ENCODE data around the gene EXOC4.
"Not testable (repeated sequence)": the region's sequence is repeated elsewhere in the genome, so short reads cannot be mapped to it uniquely, and the experiment has no call there.

Gene EXOC4

GRCh38 chr7:133275446-133276095 is 22.7 kb downstream of the EXOC4 start:
- DNase-seq = no peak

- DNase-seq = not testable (repeated sequence)
Observed at GRCh38 chr7:133278975-133279374, 26.1 kb downstream of the EXOC4 start.

DNA sequence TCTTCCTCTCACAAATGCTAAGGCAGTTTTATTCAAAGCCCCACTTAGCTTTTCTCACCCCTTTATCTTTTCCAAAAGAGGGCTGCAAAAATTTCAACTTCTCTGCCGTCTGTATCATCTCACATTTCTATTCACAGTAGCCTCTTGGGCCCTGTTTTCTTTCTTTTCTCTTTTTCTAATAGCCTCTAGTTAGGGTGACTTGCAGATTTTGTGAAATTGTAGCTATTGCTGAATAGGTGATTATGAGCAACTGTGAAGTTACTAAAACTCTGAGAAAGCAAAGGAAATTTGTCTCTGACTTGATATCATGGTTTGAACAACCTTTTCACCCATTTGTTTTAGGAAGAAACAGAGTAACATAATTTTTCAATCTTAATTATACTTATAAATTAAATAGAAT is 29.2 kb downstream of the EXOC4 start:
- DNase-seq = no peak

DNA sequence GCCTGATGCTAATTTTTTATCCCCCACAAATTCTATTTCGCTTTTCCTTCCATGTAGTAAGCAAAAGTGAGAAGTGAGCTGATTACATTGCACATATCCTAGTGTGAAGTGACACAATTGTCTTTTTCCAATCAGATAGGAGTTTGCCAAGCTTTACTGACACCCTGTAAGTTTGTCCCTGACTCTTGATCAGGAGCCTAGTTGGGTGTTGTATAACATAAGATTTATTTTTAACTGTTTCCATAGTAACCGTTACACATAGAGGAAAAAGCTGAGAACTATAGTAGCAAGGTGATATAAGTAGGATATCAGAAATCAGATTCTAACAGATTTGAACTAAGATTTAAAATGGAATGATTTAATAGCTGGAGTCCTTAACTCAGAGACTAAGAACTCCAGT is 31.2 kb downstream of the EXOC4 start:
- no peak for DNase-seq

GRCh38 chr7:133288970-133289369 is 36.1 kb downstream of the EXOC4 start:
- DNase-seq = no peak

DNA sequence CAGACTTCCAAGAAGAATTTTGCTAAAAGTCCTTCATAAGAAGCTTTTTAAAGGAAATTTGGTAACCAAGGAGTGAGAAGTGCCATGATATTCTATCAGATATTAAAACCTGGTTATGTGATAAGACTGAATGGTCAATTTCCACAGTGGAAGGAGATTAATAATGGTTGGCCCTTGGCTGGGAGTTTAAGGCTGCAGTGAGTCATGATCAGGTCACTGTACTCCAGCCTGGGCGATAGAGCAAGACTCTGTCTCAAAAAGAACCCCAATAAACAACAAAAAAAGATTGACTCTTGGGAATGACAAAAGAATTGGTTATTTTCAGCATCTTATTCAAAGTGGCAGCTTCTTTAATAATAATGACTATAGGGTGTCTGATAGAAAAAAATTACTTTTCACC is 37.2 kb downstream of the EXOC4 start:
- DNase-seq = no peak

- no peak for DNase-seq
Observed at GRCh38 chr7:133290676-133291333, 37.9 kb downstream of the EXOC4 start.

- no peak for DNase-seq
Observed at GRCh38 chr7:133292631-133293030, 39.8 kb downstream of the EXOC4 start.

- DNase-seq = no peak
Observed at GRCh38 chr7:133293384-133294160, 40.7 kb downstream of the EXOC4 start.

DNA sequence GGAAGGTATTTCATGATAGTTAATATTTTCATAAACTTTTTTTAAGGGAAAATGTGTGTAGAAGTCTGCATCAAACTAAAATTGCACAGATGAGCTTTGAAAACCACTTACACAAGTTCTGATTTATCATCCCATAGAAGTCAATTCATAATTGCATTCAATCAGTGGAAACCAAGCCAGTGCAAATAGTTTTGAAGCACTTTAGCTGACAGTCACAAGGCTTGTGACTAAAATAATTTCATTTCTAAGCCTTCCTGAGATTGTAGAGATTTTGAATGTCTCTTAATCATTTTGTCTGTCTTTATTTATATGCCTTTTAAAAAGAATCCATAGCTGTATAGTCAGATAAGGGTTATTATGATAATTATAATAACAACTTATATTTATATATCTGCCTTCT is 41.4 kb downstream of the EXOC4 start:
- DNase-seq = no peak

DNA sequence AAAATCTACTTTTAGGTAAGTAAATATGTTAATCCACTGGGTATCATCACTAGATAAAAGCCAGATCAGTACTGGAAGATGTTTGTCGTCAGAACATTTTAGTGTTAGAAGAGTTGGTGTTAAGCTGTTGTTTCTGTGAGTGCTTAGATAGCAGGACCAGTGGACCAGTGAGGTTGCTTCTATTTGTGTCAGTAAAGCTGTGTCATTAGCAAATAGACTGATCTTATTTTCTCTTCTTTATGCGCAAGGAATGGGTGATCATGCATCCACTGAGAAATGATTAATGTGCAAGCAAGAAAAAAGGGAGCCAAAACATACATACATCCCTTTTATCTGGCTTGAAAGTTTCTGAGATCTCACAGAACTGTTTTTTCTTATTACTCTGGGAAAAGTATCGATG is 42.6 kb downstream of the EXOC4 start:
- DNase-seq = no peak

DNA sequence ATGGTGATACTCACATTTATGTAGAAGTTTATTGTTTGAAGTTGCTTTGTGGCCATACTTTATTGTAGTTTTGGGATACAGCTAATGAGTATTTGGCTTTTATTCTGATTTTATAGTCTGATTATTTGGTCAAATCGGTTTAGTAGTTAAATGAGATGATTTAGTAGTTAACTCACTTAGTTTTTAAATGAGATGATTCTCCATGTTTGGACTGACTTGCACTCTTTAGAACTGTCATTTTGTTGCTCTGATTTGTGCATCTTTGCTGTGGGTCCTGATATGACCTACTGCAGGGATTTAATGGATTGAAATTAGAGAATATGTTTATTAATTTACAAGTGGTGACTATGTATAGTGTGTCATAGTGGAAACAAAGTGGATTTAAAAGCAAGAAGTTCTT is 44.2 kb downstream of the EXOC4 start:
- DNase-seq = no peak

DNA sequence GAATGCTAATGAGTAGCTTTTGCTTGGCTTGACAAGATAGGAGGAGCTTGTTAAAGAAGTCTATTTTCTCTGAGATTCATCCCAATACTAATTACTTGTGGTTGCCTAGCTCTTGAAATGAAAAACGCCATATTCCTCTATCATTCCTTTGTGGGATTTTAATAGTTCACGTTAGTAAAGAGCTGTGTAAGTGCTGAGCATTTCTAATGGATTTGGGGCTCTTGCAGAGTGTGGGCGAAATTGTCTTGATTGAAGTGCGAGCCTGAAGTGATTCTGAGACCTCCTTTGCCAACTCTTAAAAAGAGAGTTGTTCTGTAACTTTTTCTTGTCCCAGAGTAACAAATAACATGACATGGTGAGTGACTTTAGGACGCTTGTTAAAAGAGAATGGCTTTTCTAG is 45.2 kb downstream of the EXOC4 start:
- no peak for DNase-seq

GRCh38 chr7:133299676-133300075 is 46.8 kb downstream of the EXOC4 start:
- no peak for DNase-seq

- DNase-seq = no peak
Observed at GRCh38 chr7:133300088-133300487, 47.2 kb downstream of the EXOC4 start.

GRCh38 chr7:133300811-133301210 is 47.9 kb downstream of the EXOC4 start:
- no peak for DNase-seq

DNA sequence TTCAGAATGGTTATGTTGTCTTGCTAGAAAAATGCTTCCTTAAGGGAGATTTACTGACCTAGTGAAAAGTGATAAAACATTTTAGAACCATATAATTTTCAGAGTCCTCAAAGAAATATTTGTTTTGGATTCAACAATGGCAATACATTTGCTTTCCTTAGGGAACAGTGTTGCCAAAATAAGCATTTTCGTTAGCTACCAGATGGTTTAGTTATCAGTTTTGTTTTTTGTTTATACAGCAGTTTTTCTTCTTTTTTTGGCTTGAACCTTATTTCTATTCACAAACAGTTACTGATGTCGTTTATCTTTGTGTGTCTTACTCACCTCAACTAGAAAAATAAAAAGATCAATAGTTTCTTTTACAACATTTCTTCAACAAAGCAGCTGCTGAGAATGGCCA is 48.6 kb downstream of the EXOC4 start:
- DNase-seq = no peak

GRCh38 chr7:133303372-133303771 is 50.5 kb downstream of the EXOC4 start:
- no peak for DNase-seq

GRCh38 chr7:133303931-133304330 is 51.1 kb downstream of the EXOC4 start:
- DNase-seq = no peak

GRCh38 chr7:133309333-133309732 is 56.5 kb downstream of the EXOC4 start:
- DNase-seq = no peak

- no peak for DNase-seq
Observed at GRCh38 chr7:133310232-133310862, 57.5 kb downstream of the EXOC4 start.

DNA sequence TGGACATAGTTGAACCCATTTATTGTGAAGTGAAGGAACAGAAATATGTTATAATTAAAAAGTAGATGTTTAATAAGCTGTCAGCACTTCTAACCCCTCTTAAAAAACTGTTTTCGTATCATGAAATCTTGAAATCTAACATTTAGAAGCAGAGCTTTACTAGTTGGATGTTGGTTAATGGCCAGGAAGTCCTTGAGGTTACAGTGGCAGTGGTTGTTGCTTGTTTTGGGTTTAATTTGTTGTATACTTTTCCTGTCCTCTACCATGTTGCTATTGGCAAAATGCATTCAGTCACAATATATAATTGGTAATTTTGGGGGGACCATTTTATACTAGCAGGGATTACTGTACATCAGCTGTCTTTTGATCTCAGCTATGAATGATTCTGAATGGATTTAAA is 60.7 kb downstream of the EXOC4 start:
- DNase-seq = no peak

DNA sequence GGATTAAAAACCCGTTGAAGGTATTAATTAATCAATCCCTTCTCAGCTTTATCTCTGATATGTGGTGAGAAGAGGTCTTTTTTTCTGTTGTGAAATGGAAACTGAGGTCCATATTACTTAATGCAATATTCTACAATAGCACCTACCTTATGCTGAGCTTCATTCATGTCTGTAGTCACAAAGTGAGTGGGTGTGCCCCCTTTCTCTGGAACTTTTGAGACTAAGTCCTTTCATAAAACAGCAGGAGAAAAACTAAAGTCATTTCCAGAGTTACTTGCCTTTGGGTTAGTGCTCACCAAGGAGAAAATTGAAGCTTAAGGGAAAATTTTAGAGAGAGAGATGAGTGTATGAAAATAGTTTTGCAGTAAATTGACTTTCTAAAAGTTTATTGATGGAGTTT is 61.2 kb downstream of the EXOC4 start:
- DNase-seq = no peak

Data from SIG-M5 (cell line).